GM10266 (cell line): ENCODE data around the gene SELPLG.

Experiments
- DNase-seq: peaks from one replicate; pipeline ENCODE4 v3.0.0; 2012; ENCODE audit errors: extremely low spot score
- TF ChIP-seq, protein P1 (sequence below): IDR thresholded peaks from 2 replicates; pipeline ENCODE4 v1.5.1; 2012; ENCODE audit warnings: mild to moderate bottlenecking, low read depth; ENCODE audit not compliant: control insufficient read depth, insufficient read depth; ENCODE audit errors: missing control alignments

Gene SELPLG

DNA sequence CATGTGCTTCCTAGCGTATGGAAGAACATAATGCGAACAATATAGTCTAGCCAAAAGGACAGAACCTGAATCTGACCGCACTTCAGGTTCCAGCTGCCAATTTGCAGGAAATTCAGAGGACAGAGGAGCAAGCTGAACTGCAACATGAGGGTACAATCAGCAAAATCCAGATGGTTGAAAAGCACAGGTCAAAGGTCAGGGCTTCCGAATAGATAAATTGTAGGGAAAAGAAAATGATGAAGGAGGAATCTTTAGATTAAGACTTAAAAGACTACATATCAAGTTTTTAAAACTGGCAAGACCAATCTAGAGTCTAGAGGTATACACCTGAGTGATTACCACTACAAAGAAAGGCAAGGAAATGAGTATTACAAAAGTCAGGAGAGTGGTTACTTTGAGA is 42.1 kb upstream of the SELPLG start:
- TF ChIP-seq, protein P1, sequence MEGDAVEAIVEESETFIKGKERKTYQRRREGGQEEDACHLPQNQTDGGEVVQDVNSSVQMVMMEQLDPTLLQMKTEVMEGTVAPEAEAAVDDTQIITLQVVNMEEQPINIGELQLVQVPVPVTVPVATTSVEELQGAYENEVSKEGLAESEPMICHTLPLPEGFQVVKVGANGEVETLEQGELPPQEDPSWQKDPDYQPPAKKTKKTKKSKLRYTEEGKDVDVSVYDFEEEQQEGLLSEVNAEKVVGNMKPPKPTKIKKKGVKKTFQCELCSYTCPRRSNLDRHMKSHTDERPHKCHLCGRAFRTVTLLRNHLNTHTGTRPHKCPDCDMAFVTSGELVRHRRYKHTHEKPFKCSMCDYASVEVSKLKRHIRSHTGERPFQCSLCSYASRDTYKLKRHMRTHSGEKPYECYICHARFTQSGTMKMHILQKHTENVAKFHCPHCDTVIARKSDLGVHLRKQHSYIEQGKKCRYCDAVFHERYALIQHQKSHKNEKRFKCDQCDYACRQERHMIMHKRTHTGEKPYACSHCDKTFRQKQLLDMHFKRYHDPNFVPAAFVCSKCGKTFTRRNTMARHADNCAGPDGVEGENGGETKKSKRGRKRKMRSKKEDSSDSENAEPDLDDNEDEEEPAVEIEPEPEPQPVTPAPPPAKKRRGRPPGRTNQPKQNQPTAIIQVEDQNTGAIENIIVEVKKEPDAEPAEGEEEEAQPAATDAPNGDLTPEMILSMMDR = no peak

DNA sequence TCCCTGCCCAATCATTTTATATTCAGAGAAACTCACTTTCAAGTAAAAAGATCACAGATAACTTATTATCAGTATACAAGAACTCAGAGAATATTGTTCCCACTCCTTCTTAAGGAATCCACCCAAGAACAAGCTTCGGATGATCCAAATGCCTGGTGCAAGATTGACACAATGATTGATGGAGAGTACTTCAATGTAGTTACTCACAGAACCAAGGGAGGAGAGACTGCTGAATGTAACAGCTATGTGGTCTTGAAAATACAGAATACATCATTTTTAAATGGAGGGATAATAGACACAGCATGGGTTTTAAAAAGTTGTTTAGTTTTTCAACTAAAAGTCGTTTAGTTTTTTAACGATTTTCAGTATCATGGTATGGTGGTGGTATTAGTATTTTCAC is 38.4 kb upstream of the SELPLG start:
- DNase-seq = no peak
- TF ChIP-seq, protein P1 = no peak

More for the DNA sequence above, 42.1 kb upstream of the SELPLG start:
- DNase-seq = no peak

DNA sequence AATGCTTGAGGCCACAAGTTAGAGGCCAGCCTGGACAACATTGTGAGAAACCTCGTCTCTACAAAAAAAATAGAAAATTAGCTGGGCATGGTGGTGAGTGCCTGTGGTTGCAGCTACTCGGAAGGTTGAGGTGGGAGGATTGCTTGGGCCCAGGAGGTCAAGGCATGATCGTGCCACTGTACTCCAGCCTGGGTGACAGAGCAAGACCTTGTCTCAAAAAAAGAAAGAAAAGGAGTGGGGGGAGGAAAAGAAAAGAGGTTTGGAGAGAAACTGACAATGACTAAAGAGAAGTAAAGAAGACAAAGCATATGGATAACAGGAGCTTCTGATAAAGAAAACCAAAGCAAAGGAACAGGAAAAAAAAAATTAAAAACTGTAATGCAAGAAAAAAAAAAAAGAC is 37.4 kb upstream of the SELPLG start:
- DNase-seq = no peak
- TF ChIP-seq, protein P1 = no peak

DNA sequence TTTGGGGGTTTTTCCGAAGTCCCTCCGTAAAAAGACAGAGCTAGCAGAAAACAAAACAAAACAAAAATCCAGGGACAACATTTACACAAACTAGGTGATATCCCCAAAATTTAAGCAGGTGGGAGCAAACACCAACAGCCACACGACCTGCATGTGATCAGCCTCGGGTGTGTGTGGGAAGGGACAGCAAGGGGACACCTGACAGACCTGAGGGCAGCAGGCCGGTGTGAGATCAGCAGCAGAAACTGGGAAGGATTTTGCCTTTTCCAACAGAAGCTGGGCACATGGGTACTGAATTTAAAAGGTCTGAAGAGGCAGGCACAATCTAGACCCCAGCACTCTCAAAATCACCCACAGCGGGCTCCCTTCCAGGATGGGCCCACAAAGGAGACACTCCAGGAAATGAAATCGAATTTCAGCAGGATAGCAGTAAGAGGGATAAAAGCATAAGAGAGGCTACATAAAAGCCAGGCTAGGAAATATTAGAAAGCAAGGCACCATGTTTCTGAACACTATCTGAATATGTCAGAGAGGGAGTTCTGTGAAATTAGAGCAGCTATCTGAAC is 36.5 kb upstream of the SELPLG start:
- TF ChIP-seq, protein P1 = no peak
- no peak for DNase-seq

DNA sequence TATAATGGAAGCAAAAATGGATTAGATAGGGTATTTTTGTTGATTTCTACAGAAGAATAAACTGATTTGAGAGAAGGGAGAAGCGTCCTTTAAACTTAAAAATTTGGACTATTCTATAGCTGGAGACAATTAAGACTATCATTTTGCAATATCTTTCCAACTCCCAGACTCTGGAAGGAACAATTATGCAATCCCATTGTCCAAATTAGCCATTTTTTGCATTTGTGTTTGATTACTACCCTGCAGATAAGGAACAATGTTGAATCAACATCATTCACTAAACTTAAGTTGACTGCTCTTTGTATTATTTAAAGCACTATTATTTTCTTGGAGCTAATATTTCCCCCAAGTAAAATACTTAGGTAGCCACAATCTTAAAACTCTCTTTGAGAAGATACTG is 34.8 kb upstream of the SELPLG start:
- no peak for DNase-seq
- TF ChIP-seq, protein P1 = no peak

DNA sequence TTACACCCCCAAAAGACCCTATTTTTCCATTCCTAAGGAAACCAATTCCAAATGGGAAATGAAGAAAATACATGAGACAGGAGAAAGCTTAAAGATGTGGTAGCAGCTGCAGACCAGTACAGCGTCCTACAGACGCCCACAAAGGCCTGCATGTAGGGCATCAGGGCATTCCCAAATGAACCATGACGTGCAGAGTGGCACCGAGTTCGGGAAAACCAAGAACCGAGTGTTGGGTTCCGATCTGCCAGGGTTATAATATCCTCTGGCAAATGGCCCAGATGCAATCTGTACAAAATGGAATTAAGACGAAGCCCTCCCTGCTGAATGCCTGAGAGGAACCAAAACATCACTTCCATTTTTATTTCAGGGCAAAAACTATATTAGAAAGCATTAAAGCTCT is 34.4 kb upstream of the SELPLG start:
- TF ChIP-seq, protein P1 = no peak
- DNase-seq = no peak

DNA sequence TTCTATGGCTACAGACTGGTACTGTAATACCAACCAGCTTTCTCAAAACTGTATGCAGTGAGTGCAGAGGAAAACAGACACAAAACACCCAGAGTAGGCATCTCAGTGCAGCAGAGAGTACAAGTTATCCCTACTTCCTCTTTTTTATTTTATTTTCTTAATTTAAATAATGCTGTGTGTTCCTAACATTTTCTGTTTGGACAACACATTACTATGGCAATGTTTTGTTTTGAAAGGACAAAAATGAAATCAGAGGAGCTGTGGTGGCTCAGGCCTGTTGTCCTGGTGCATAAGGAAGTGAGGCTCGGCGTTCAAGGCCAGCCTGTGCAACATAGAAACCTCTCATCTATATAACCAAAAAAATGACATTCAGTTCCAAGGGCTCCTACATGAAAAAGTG is 33.7 kb upstream of the SELPLG start:
- TF ChIP-seq, protein P1 = no peak
- no peak for DNase-seq
